ENCODE measurements around the gene TMED10.
"Not testable (repeated sequence)": the region's sequence is repeated elsewhere in the genome, so short reads cannot be mapped to it uniquely, and the experiment has no call there.

Gene TMED10

DNA sequence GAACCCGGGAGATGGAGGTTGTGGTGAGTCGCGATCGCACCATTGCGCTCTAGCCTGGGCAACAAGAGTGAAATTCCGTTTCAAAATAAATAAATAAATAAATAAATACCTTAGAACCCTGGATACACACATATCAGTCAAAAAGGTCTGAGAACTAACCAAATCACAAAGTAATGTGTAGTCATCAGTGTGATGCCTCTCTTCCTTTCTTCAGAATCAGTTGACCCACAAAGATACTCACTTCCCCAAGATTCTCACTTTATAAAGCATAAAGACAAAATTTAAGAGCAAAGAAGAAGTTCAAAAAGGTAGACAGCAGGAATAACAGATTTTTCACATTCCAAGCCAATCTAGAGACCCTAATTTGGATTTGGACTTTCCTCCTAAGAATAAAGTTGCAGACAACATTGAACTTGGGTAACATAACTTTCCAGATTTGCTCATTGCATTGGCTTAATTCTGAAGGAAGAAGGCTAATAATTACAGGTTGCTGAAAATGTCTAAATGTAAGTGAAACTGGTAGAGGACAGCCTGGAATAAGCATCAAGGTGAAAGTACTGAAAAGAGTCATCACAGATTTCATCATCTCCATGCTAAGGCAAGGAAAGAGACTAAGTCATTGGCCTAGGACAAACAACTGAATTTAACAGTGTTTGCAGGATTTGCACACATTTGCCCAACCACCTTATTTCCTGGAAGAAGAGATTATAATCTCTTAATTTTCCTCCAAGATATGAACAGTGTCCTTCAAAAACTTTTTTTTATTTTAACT, 17.4 kb downstream of the TMED10 start:
- no peak for DNase-seq (ENCODE audit: low read depth)

- no peak for DNase-seq (ENCODE audit: low read depth)
Observed at GRCh38 chr14:75156901-75157300, 19.5 kb downstream of the TMED10 start.

DNA sequence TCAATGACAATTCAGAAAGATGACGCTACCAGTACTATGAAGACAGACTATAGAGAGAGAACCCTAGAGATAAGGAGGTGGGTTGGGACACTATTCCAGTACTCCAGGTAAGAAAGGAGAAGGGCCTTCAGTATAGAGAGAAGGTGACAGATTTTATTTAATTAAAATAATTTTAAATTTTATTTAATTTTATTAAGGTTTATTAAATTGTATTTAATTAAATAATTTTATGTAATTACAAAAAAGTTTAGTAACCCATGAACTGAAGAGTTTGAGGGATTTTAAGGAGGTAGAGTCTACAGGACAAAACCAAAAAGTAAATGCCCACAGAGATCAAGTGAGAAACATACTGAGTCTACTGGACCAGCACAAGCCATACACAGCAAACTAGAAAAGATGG, 20.3 kb downstream of the TMED10 start:
- DNase-seq (ENCODE audit: low read depth), result no peak

DNA sequence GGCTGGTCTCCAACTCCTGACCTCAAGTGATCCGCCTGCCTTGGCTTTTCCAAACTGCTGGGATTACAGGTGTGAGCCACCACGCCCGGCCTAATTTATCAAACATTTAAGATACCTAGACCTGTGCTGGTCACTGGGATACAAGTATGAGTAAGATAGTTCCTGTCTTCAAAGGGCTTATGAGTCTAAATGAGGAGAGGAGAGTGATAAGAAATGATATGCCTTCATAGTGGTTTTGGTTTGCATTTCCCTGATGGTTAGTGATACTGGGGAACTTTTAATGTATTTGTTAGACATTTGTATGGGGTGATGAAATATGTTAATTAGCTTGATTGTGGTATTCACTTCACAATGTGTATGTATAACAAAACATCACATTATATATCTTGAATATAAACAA, 21.2 kb downstream of the TMED10 start:
- DNase-seq (ENCODE audit: low read depth), result no peak

GRCh38 chr14:75153295-75153694, 23.1 kb downstream of the TMED10 start:
- DNase-seq (ENCODE audit: low read depth), result no peak

GRCh38 chr14:75151851-75152250, 24.6 kb downstream of the TMED10 start:
- no peak for DNase-seq (ENCODE audit: low read depth)

- not testable (repeated sequence) for DNase-seq (ENCODE audit: low read depth)
Observed at GRCh38 chr14:75150637-75151036, 25.8 kb downstream of the TMED10 start.

DNA sequence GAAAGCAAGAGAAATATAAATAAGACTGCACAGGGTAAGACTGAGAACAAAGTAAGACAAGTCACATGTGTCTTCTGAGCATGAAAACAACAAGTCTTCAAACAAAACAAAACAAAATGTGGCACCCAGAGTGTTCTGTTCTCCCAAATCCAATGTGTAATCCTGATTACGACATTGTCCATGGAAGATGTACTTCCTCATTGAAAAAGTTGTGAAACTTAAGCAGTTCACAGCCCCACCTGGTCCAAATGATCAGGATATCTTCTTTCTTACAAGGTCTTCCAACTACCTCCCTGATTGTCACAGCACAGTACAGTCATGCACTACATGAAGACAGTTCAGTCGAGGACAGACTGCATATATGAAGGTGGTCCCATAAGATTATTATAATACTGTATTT, 26.3 kb downstream of the TMED10 start:
- no peak for DNase-seq (ENCODE audit: low read depth)

- no peak for DNase-seq (ENCODE audit: low read depth)
Observed at GRCh38 chr14:75147423-75148071, 28.9 kb downstream of the TMED10 start.

DNA sequence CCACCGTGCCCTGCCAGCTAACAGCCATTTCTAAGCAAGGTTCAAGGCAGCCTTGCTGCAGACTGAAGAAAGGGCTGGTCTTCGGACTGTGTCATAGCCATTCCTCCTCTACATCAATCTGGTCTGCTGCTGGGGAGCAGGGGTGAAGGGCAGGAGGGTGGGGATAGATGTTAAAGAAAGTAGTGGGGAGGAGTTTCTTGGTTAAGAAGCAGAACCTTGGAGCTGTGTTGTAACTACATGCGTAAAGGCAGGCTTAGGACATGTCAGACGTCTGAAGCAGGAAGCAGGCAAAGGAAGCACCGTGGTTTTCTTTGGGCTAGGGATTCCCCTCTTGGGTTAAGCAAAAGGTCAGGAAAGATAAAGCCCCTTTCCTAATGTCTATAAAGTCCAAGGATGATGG, 31.5 kb downstream of the TMED10 start:
- no peak for DNase-seq (ENCODE audit: low read depth)

GRCh38 chr14:75143761-75144527, 32.5 kb downstream of the TMED10 start:
- no peak for DNase-seq (ENCODE audit: low read depth)

DNA sequence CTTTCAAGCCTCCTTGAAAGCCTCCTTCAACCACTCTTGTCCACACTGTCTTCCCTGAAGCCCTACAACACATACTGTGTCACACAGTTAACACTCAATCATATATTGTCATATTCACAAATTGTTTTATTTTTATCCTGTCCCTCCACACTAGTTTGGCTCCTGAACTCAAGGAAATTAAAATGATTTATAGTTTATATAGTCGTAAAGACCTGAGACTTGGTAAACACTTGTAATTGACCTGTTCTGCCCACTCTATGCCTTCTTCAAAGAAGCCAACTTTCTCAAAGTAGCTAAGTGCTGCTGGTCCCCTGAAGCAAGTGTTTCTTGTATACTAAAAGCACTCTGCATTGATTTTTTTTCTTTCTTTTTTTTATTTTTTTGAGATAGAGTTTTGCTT, 33.9 kb downstream of the TMED10 start:
- no peak for DNase-seq (ENCODE audit: low read depth)

- no peak for DNase-seq (ENCODE audit: low read depth)
Observed at GRCh38 chr14:75141967-75142366, 34.4 kb downstream of the TMED10 start.

- no peak for DNase-seq (ENCODE audit: low read depth)
Observed at GRCh38 chr14:75141062-75141461, 35.4 kb downstream of the TMED10 start.

DNA sequence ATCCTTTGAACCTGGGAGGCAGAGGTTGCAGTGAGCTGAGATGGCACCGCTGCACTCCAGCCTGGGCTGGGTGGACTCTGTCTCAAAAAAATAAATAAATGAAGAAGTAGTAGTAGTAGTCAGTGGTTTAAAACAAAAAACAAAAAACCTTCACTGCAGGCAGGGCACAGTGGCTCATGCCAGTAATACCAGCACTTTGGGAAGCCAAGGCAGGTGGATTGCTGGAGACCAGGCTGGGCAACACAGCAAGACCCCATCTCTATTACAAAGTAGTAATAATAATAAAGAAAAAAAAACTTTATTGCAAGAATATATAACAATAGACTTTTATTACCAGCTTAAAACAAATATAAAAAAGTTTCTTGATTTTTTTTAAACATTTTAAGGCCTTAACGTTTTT, 35.8 kb downstream of the TMED10 start:
- DNase-seq (ENCODE audit: low read depth), result no peak

DNA sequence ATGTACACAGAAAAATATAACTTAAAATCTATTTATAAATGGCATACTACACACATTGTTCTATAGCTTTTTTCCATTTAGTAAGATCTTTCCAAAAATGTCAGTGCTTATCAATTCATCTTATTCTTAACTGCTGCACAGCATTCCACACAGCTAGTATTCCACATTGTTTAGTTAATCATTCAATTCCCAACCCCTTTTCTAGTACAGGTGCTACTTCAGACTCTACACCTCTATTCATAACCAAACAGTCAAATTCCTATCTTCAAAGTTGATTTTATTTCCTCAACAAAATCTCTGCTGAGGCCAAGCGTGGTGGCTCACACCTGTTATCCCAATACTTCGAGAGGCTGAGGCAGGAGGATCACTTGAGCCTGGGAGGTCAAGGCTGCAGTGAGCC, 37.2 kb downstream of the TMED10 start:
- DNase-seq (ENCODE audit: low read depth), result no peak

DNA sequence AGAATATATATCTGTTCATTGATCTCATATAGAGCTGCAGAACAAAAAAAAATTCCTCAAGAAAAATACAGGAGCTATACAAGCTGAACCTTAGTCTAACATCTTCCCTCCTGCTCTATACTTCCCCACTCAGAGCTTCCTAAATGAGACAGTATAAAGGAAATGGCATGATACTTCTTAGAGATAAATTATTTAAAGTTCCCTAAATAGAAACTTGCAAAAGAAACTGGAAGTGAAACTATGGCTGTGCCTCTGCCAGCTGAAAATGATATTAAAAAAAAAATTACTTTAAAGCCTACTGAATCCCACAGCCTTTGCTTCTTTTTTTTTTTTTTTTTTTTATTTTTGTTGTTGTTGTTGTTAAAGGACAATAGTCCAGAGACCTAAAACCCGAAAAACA, 37.9 kb downstream of the TMED10 start:
- no peak for DNase-seq (ENCODE audit: low read depth)

GRCh38 chr14:75134644-75135043, 41.8 kb downstream of the TMED10 start:
- DNase-seq (ENCODE audit: low read depth), result no peak

DNA sequence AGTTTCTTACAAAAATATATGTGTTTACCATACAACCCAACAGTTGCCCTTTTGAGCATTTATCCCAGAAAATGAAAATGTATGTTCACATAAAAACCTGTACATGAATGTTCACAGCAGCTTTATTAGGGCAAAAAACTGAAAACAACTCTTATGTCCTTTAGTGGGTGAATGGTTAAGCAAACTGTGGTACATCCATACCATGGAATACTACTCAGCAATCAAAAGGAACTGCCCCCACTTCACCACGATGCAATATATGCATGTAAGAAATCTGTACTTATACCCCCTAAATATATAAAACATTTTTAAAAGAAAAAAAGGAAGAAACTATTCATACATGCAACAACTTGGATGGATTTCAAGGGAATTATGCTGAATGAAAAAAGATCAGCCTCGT, 42.8 kb downstream of the TMED10 start:
- DNase-seq (ENCODE audit: low read depth), result no peak

- no peak for DNase-seq (ENCODE audit: low read depth)
Observed at GRCh38 chr14:75132382-75133086, 43.9 kb downstream of the TMED10 start.

DNA sequence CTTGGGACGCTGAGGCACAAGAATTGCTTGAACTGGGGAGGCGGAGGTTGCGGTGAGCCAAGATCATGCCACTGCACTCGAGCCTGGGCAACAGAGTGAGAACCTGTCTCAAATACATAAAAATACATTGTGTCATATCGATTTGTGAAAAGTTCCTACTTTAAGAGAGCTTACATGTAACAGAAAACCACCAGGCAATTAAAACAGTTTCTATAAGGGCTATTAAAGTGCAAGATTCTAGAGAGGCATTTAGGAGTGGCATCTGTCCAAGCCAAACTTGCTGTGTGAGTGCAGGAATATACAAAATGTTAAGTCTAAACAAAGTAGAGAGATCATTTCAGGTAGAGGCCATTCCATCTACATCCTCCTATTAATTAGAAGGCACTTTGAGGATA, 47.8 kb downstream of the TMED10 start:
- DNase-seq (ENCODE audit: low read depth), result no peak

DNA sequence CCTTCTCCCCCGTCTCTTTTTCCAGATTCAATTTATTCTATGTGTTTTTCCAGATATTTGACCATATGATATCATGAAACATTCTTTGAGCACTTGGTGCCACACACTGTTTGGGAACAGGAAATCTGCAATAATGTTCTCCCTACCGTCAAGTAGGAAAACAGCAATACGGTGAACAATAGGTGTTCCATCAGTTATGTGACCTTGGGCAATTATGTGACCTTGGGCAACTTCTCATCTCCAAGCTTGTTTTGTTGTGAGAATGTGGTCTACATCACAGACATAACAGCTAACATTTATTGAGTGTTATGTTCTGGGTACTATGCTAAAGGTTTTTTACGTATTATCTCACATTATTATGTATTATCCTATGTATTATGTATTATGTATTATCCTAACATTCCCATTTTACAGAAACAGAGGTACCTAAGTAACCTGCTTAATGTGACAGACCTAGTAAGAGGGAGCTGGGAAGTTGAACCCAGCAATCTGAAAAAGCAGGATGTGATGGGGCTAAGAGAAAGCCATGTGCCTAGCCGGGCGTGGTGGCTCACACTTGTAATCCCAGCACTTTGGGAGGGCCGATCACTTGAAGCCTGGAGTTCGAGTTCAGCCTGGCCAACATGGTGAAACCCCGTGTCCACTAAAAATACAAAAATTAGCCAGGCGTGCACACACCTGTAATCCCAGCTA, 48.4 kb downstream of the TMED10 start:
- DNase-seq (ENCODE audit: low read depth), result no peak
